Smooth muscle cell (in vitro differentiated cells): ENCODE data around the gene MRPL32. TPM values are rescaled to one million over a fixed set of nuclear protein-coding genes. Genes with fewer than 3 reads are reported as not detected.
A peak's percentile ranks its signal among the peaks of the same experiment; 100 is the strongest.
"Not testable (repeated sequence)": the region's sequence is repeated elsewhere in the genome, so short reads cannot be mapped to it uniquely, and the experiment has no call there.

Experiments used
- DNase-seq: peaks from one replicate; lab custom pipeline; 2025; ENCODE audit not compliant: unreplicated experiment; lab: John Stamatoyannopoulos, UW
- H2AFZ ChIP-seq: fragments of 200-600 bp; sonication (generic); 2 replicates; pipeline ENCODE4 v1.6.0; 2016; ENCODE audit warnings: antibody characterized with exemption, low read depth, mild to moderate bottlenecking
- H3F3A ChIP-seq: fragments of 200-600 bp; sonication (generic); 2 replicates; pipeline ENCODE4 v1.6.0; 2017; ENCODE audit warnings: antibody characterized with exemption, low read depth
- H3K27ac ChIP-seq: fragments of 200-600 bp; sonication (generic); 2 replicates; pipeline ENCODE4 v1.5.1; 2016; ENCODE audit warnings: low read depth, mild to moderate bottlenecking
- H3K27me3 ChIP-seq: fragments of 200-600 bp; sonication (generic); 2 replicates; pipeline ENCODE4 v1.6.1; 2016; ENCODE audit warnings: low read depth, mild to moderate bottlenecking
- H3K36me3 ChIP-seq: fragments of 200-600 bp; sonication (generic); 2 replicates; pipeline ENCODE4 v1.5.1; 2016; ENCODE audit warnings: low read depth
- H3K4me1 ChIP-seq: fragments of 200-600 bp; sonication (generic); 2 replicates; pipeline ENCODE4 v1.5.1; 2016; ENCODE audit warnings: low read depth
- H3K4me2 ChIP-seq: fragments of 200-600 bp; sonication (generic); 2 replicates; pipeline ENCODE4 v1.6.0; 2016; ENCODE audit warnings: mild to moderate bottlenecking
- H3K4me3 ChIP-seq: fragments of 200-600 bp; sonication (generic); 2 replicates; pipeline ENCODE4 v1.5.1; 2016; ENCODE audit warnings: mild to moderate bottlenecking
- H3K79me2 ChIP-seq: fragments of 200-600 bp; sonication (generic); 2 replicates; pipeline ENCODE4 v1.6.0; 2016; ENCODE audit warnings: low read depth, mild to moderate bottlenecking
- H3K9ac ChIP-seq: fragments of 200-600 bp; sonication (generic); 2 replicates; pipeline ENCODE4 v1.6.0; 2016; ENCODE audit warnings: low read depth
- H3K9me3 ChIP-seq: fragments of 200-600 bp; sonication (generic); replicated peaks from 2 replicates; pipeline ENCODE4 v1.5.1; 2016; ENCODE audit warnings: low read depth
- H4K20me1 ChIP-seq: fragments of 200-600 bp; sonication (generic); 2 replicates; pipeline ENCODE4 v1.6.0; 2016; ENCODE audit warnings: low read depth
- WGBS: methylation state at CpG from one replicate; pipeline ENCODE4 v1.1.7; 2016; ENCODE audit warnings: low lambda C conversion rate; 5-methylcytosine and 5-hydroxymethylcytosine counted together
- polyA plus RNA-seq: library from polyadenylated mRNA; unstranded; fragments of >200 nt; fragmentation: Nextera tagmentation; extraction: Ambion mirVana; gene quantifications from 2 replicates; pipeline ENCODE4 v1.2.1, GENCODE V29; 2016
- total RNA-seq: library from RNA; depleted of rRNA; stranded (reverse); fragments of >200 nt; gene quantifications from 2 replicates; pipeline ENCODE4 v1.2.3, GENCODE V29; 2014
- TF ChIP-seq, protein P1 (sequence below): fragments of 200-600 bp; sonication (generic); IDR thresholded peaks from 2 replicates; pipeline ENCODE4 v1.5.1; 2017; ENCODE audit warnings: borderline replicate concordance, mild to moderate bottlenecking, antibody characterized with exemption; ENCODE audit not compliant: insufficient read depth, poor library complexity, severe bottlenecking

Gene MRPL32
- total RNA-seq: 76.7 and 82.1 TPM in 2 replicates
- polyA plus RNA-seq: 59.7 and 69.8 TPM in 2 replicates

DNA sequence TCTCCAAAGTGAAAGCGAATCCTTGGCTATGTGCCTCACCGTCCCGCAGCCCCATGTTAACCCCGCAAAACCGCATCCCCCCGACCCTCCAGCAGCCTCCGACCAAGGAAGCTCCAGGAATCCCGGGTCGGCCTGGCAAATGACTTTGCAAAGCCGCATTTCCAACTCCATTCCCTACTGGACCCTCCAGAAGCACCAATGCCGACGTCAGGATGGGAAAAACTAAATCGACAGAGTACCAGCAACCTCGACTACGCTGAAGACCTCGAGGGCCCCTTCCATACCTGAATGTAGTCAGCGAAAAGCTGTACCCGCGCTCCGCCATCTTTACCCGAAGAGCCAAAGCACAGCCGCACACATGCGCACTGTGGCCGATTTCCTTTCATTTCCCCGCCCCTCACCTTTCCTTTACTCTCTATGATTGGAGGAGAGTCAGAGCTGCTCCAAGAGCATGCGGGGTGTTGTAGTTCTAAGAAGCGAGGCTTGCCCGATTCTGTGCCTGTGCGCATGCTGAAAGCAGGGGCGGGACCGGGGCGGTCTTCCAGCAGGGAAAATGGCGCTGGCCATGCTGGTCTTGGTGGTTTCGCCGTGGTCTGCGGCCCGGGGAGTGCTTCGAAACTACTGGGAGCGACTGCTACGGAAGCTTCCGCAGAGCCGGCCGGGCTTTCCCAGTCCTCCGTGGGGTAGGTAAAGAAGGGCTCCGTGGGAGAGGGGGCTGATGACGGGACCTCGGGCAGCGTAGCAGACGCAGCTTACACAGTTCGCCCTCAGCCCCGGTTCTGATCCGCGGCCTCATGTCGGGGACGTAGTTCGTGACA lies at the start of gene MRPL32, which contains the start of gene PSMA2:
Gene MRPL32, plus strand, starts transcription at position 543 of the 818 bp plus-strand sequence. Its CDS starts 11 bp downstream, at position 554.
Gene PSMA2, minus strand, starts transcription at position 341 of the 818 bp plus-strand sequence. Its CDS starts 16 bp downstream, at position 325.
- Histone ChIP-seq H3K27me3 (no peaks in the 10 kb centered on the region), H3K27ac (peak within 1 kb of the TSS; percentile 80), H3K36me3 (no peaks in the 10 kb centered on the region), H3K79me2 (peaks cover 73% of the 10 kb centered on the region), H4K20me1 (peaks cover 52% of the 10 kb centered on the region), H3F3A (no peaks in the 10 kb centered on the region), H3K4me2 (peak within 1 kb of the TSS; percentile 94), H2AFZ (peak within 1 kb of the TSS; percentile 99), H3K4me1 (peaks cover 21% of the 10 kb centered on the region), H3K4me3 (peak within 1 kb of the TSS; percentile 96), H3K9me3 (no peaks in the 10 kb centered on the region), H3K9ac (peak within 1 kb of the TSS; percentile 96)
- WGBS: under 1% methylated on average over 56 of the region's 56 CpGs
- TF ChIP-seq, protein P1, sequence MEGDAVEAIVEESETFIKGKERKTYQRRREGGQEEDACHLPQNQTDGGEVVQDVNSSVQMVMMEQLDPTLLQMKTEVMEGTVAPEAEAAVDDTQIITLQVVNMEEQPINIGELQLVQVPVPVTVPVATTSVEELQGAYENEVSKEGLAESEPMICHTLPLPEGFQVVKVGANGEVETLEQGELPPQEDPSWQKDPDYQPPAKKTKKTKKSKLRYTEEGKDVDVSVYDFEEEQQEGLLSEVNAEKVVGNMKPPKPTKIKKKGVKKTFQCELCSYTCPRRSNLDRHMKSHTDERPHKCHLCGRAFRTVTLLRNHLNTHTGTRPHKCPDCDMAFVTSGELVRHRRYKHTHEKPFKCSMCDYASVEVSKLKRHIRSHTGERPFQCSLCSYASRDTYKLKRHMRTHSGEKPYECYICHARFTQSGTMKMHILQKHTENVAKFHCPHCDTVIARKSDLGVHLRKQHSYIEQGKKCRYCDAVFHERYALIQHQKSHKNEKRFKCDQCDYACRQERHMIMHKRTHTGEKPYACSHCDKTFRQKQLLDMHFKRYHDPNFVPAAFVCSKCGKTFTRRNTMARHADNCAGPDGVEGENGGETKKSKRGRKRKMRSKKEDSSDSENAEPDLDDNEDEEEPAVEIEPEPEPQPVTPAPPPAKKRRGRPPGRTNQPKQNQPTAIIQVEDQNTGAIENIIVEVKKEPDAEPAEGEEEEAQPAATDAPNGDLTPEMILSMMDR: no peak
- peak; percentile 81 for DNase-seq

DNA sequence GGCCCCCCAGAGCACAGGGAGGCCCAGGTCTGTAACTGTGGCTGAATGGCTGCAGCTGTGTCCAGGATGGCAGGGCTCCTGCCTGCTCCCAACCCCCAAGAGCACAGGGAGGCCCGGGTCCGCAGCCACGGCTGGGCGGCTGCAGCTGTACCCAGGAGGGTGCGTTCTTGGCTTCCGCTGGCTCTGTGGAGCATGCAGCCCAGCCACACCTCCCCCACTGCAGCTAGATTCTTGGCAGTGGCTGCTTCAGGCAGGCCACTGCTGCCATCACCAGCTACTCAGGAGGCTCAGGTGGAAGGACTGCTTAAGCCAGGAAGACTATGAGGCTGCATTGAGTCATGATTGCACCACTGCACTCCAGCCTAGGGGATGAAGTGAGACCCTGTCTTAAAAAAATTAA lies 48.2 kb upstream of the MRPL32 start:
- DNase-seq: no peak
- H4K20me1 ChIP-seq: no peaks in the 10 kb centered on the region
- WGBS: 92% methylated on average over 6 of the region's 6 CpGs
- H3K27ac ChIP-seq: no peak overlapping the region
- H3K79me2 ChIP-seq: no peaks in the 10 kb centered on the region
- H3K27me3 ChIP-seq: no peaks in the 10 kb centered on the region
- peaks cover 4% of the 10 kb centered on the region for H3F3A ChIP-seq
- H3K9ac ChIP-seq: no peak overlapping the region
- TF ChIP-seq, protein P1: no peak
- H3K36me3 ChIP-seq: no peaks in the 10 kb centered on the region
- no peaks in the 10 kb centered on the region for H3K9me3 ChIP-seq
- H3K4me2 ChIP-seq: no peak overlapping the region
- H2AFZ ChIP-seq: no peak overlapping the region
- H3K4me3 ChIP-seq: no peak overlapping the region
- H3K4me1 ChIP-seq: peaks cover 17% of the 10 kb centered on the region

DNA sequence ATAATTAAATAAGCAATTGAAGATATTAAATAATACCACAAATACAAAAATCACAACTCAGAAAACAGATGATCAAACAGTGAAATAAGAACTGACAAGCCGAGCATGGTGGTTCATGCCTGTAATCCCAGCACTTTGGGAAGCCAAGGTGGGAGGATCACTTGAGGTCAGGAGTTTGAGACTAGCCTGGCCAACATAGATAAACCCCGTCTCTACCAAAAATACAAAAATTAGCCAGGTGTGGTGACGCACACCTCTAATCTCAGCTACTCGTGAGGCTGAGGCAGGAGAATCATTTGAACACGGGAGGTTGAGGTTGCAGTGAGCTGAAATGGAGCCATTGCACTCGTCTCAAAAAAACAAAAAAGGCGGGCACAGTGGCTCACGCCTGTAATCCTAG lies 47.0 kb upstream of the MRPL32 start:
- not testable (repeated sequence) for H3K36me3 ChIP-seq, H3K4me3 ChIP-seq, DNase-seq, H3F3A ChIP-seq, H3K27me3 ChIP-seq, H3K4me2 ChIP-seq, H3K79me2 ChIP-seq, H3K9ac ChIP-seq, H3K27ac ChIP-seq, H2AFZ ChIP-seq, H3K9me3 ChIP-seq, H4K20me1 ChIP-seq
- WGBS: 95% methylated on average over 8 of the region's 8 CpGs
- peaks cover 25% of the 10 kb centered on the region for H3K4me1 ChIP-seq

DNA sequence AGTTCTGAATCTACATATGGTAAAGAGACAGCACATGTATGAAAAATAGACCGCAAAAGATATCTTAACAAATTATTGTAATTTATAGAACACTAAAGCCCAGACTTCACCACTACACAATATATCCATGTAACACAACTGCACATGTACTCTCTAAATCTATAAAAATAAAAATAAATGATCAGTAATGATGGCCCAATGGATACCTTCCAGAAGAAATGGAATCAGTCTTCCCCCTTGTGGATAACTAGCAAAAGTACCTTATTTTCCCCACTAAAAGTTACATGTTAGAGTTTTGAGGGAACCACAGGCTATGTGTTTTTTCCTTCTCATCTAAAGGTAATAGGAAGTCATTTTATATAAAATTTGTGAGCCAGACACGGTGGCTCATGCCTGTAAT lies 46.0 kb upstream of the MRPL32 start:
- H3K27me3 ChIP-seq: no peaks in the 10 kb centered on the region
- no peaks in the 10 kb centered on the region for H3K9me3 ChIP-seq
- H2AFZ ChIP-seq: no peak overlapping the region
- no peaks in the 10 kb centered on the region for H3K36me3 ChIP-seq
- no peak overlapping the region for H3K4me3 ChIP-seq
- peaks cover 25% of the 10 kb centered on the region for H3K4me1 ChIP-seq
- H4K20me1 ChIP-seq: no peaks in the 10 kb centered on the region
- H3K27ac ChIP-seq: no peak overlapping the region
- TF ChIP-seq, protein P1: peak; percentile 36
- H3F3A ChIP-seq: peaks cover 8% of the 10 kb centered on the region
- DNase-seq: no peak
- H3K4me2 ChIP-seq: no peak overlapping the region
- H3K79me2 ChIP-seq: no peaks in the 10 kb centered on the region
- H3K9ac ChIP-seq: no peak overlapping the region
- 81% methylated on average over 2 of the region's 2 CpGs for WGBS
